DND-41 (cell line): ENCODE data around the gene FANCE.

Source experiments
- ATAC-seq: fragments of 200-7000 bp; cut with Tn5 transposase; 3 replicates; pipeline ENCODE4 v1.9.1; 2021; ENCODE audit warnings: low read depth; ENCODE audit not compliant: insufficient read depth
- DNase-seq: peaks from one replicate; pipeline ENCODE4 v3.0.0-alpha.2; 2020
- H2AFZ ChIP-seq: 2 replicates; pipeline ENCODE4 v1.6.0; 2012; ENCODE audit warnings: low read depth, low read length
- H3K27ac ChIP-seq: 2 replicates; pipeline ENCODE4 v1.5.1; 2012; ENCODE audit warnings: low read length, inconsistent platforms
- H3K27me3 ChIP-seq: fragments of 200-600 bp; sonication (generic); 2 replicates; pipeline ENCODE4 v1.6.0; 2012; ENCODE audit warnings: low read length, mild to moderate bottlenecking, inconsistent platforms; ENCODE audit not compliant: insufficient read depth, poor library complexity
- H3K36me3 ChIP-seq: 2 replicates; pipeline ENCODE4 v1.5.1; 2012; ENCODE audit warnings: low read length, inconsistent platforms; ENCODE audit not compliant: insufficient read depth
- H3K4me1 ChIP-seq: 2 replicates; pipeline ENCODE4 v1.5.1; 2012; ENCODE audit warnings: mild to moderate bottlenecking, low read length; ENCODE audit not compliant: insufficient read depth
- H3K4me2 ChIP-seq: 2 replicates; pipeline ENCODE4 v1.6.0; 2012; ENCODE audit warnings: mild to moderate bottlenecking, moderate library complexity, low read length, inconsistent platforms; ENCODE audit not compliant: insufficient read depth
- H3K4me3 ChIP-seq, 2 experiments: fragments of 200-600 bp in 1 of 2; shearing (Covaris generic) in 1 of 2; 2 replicates each; pipeline ENCODE4 v1.5.1; 2012 to 2016; ENCODE audit warnings: inconsistent platforms in 2 of 2, low read length in 2 of 2, mild to moderate bottlenecking in 2 of 2, low read depth in 1 of 2, moderate library complexity in 1 of 2
- H3K79me2 ChIP-seq: 2 replicates; pipeline ENCODE4 v1.6.0; 2012; ENCODE audit warnings: low read length, inconsistent platforms; ENCODE audit not compliant: insufficient read depth
- H3K9ac ChIP-seq: 2 replicates; pipeline ENCODE4 v1.6.0; 2012; ENCODE audit warnings: low read depth, mild to moderate bottlenecking, inconsistent platforms, low read length, moderate library complexity
- H3K9me3 ChIP-seq: 2 replicates; pipeline ENCODE4 v1.5.1; 2012; ENCODE audit warnings: low read length, moderate library complexity, mild to moderate bottlenecking, inconsistent platforms; ENCODE audit not compliant: insufficient read depth, severe bottlenecking
- H4K20me1 ChIP-seq: 2 replicates; pipeline ENCODE4 v1.6.0; 2012; ENCODE audit warnings: low read length; ENCODE audit not compliant: insufficient read depth
- EZH2 ChIP-seq: IDR thresholded peaks from 3 replicates; pipeline ENCODE4 v1.6.1; 2012; ENCODE audit warnings: borderline replicate concordance, low read depth, mild to moderate bottlenecking, moderate library complexity, low read length, inconsistent platforms; ENCODE audit not compliant: severe bottlenecking
- TF ChIP-seq, protein P1 (sequence below): IDR thresholded peaks from 2 replicates; pipeline ENCODE4 v1.5.1; 2012; ENCODE audit warnings: borderline replicate concordance, low read length, moderate library complexity, mild to moderate bottlenecking; ENCODE audit not compliant: poor library complexity, severe bottlenecking; ENCODE audit errors: extremely low read depth

The FANCE gene

DNA sequence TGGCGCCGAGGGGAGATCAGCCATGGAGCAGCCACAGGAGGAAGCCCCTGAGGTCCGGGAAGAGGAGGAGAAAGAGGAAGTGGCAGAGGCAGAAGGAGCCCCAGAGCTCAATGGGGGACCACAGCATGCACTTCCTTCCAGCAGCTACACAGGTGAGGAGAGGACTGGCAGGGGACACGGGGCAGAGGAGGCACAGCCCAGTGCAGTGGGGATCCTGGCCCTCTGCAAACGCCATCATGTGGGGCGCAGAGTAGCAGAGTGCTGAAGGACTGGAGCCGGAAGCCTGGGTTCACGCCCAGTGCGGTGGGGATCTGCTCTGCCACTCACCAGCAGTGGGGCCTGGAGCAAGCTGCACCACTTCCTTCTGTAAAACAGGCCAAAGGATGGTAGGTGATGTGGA lies 41.1 kb upstream of the FANCE start:
- no peak overlapping the region for H2AFZ ChIP-seq
- TF ChIP-seq, protein P1, sequence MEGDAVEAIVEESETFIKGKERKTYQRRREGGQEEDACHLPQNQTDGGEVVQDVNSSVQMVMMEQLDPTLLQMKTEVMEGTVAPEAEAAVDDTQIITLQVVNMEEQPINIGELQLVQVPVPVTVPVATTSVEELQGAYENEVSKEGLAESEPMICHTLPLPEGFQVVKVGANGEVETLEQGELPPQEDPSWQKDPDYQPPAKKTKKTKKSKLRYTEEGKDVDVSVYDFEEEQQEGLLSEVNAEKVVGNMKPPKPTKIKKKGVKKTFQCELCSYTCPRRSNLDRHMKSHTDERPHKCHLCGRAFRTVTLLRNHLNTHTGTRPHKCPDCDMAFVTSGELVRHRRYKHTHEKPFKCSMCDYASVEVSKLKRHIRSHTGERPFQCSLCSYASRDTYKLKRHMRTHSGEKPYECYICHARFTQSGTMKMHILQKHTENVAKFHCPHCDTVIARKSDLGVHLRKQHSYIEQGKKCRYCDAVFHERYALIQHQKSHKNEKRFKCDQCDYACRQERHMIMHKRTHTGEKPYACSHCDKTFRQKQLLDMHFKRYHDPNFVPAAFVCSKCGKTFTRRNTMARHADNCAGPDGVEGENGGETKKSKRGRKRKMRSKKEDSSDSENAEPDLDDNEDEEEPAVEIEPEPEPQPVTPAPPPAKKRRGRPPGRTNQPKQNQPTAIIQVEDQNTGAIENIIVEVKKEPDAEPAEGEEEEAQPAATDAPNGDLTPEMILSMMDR: no peak
- no peak for TF ChIP-seq EZH2
- H3K4me3 ChIP-seq: no peak overlapping the region
- no peaks in the 10 kb centered on the region for H3K79me2 ChIP-seq
- no peak overlapping the region for H3K4me2 ChIP-seq
- H3K9ac ChIP-seq: no peak overlapping the region
- H3K27me3 ChIP-seq: no peaks in the 10 kb centered on the region
- no peak overlapping the region for H3K27ac ChIP-seq
- H3K9me3 ChIP-seq: no peaks in the 10 kb centered on the region
- H3K4me1 ChIP-seq: no peaks in the 10 kb centered on the region
- H3K36me3 ChIP-seq: peaks cover 23% of the 10 kb centered on the region
- ATAC-seq (no peak), DNase-seq (no peak)
- H4K20me1 ChIP-seq: peaks cover 5% of the 10 kb centered on the region; the same call in 1 of the 2 replicates

DNA sequence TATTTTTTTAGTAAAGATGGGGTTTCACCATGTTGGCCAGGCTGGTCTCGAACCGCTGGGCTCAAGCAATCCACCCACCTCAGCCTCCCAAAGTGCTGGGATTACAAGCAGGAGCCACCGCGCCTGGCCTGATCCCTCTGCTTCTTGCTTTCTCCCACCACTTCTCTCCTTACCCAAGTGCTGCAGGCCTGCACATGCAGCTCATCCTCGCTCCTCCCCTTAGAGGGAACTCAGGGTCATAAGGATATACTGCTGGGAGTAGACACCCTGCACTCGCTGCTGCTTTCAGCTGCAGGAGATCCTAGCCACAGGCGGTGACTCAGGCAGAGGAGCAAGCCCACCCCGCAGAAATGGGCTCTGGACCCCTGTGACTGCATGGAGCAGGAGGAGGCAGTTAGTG lies 40.0 kb upstream of the FANCE start:
- peaks cover 4% of the 10 kb centered on the region; the same call in 1 of the 2 replicates for H4K20me1 ChIP-seq
- TF ChIP-seq EZH2: no peak
- TF ChIP-seq, protein P1: no peak
- DNase-seq (no peak), ATAC-seq (no peak)
- peaks cover 23% of the 10 kb centered on the region for H3K36me3 ChIP-seq
- H3K4me2 ChIP-seq: no peak overlapping the region
- H3K4me3 ChIP-seq: no peak overlapping the region
- H2AFZ ChIP-seq: no peak overlapping the region
- no peaks in the 10 kb centered on the region for H3K79me2 ChIP-seq
- no peaks in the 10 kb centered on the region for H3K4me1 ChIP-seq
- no peak overlapping the region for H3K9ac ChIP-seq
- H3K9me3 ChIP-seq: no peaks in the 10 kb centered on the region
- H3K27ac ChIP-seq: no peak overlapping the region
- H3K27me3 ChIP-seq: no peaks in the 10 kb centered on the region

DNA sequence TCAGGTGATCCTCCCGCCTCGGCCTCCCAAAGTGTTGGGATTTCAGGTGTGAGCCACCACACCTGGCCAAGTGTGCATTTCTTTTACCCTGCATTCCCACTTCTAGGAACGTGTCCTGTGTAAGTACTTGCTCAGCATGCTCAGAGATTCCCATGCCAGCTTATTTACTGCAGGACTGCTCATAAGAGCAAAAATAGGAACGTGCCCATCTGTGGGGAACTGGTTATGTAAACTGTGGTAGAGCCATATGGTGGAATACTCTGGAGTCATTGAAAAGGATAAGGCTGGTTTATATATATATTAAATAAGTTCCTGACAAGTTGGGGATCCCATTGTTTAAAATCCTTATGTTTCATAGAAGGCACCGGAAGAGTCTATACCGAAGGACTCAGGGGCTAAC lies 38.2 kb upstream of the FANCE start:
- H3K27ac ChIP-seq: no peak overlapping the region

More for the DNA sequence above, 38.2 kb upstream of the FANCE start:
- TF ChIP-seq, protein P1: no peak
- TF ChIP-seq EZH2: no peak
- Histone ChIP-seq H3K4me2 (no peak overlapping the region), H4K20me1 (0 out of 2 replicates have a peak, but pooled peaks cover 2% of the 10 kb centered on the region), H3K27me3 (no peaks in the 10 kb centered on the region), H3K4me1 (no peaks in the 10 kb centered on the region; the same call in 1 of the 2 replicates), H2AFZ (no peak overlapping the region), H3K9ac (no peak overlapping the region), H3K9me3 (no peaks in the 10 kb centered on the region), H3K79me2 (no peaks in the 10 kb centered on the region), H3K4me3 (no peak overlapping the region), H3K36me3 (peaks cover 32% of the 10 kb centered on the region)
- no peak for ATAC-seq
- no peak for DNase-seq
